ENCODE data around the gene LMF2.
"Not testable (repeated sequence)": the region's sequence is repeated elsewhere in the genome, so short reads cannot be mapped to it uniquely, and the experiment has no call there.

LMF2 gene

DNA sequence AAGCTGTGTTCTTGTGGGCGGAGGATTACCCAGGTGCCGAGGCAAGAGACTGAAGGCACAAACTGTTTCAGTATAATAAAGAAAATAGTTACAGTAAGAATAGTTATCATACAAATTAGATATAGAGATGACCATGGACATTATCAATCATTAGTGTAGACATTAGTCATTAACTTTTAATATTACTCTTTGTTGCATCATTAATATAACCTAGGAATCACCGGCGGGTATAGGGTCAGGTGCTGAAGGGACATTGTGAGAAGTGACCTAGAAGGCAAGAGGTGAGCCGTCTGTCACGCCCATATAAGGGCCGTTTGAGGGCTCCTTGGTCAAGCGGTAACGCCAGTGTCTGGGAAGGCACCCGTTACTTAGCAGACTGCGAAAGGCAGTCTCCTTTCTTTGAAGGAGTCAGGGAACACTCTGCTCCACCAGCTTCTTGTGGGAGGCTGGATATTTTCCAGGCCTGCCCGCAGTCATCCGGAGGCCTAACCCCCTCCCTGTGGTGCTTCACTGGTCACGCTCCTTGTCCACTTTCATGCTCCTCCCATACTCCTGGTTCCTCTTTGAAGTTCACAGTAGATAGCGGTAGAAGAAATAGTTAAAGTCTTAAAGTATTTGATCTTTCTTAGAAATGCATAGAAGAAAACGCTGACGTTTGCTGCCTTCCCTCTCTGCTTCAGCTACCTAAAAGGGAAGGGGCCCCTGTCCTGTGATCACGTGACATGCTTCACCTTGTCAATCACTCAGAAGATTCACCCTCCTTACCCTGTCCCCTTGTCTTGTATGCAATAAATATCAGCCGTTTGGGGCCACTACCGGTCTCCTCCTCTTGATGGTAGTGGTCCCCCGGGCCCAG is 26.6 kb upstream of the LMF2 start:
- DNase-seq: not testable (repeated sequence)

DNA sequence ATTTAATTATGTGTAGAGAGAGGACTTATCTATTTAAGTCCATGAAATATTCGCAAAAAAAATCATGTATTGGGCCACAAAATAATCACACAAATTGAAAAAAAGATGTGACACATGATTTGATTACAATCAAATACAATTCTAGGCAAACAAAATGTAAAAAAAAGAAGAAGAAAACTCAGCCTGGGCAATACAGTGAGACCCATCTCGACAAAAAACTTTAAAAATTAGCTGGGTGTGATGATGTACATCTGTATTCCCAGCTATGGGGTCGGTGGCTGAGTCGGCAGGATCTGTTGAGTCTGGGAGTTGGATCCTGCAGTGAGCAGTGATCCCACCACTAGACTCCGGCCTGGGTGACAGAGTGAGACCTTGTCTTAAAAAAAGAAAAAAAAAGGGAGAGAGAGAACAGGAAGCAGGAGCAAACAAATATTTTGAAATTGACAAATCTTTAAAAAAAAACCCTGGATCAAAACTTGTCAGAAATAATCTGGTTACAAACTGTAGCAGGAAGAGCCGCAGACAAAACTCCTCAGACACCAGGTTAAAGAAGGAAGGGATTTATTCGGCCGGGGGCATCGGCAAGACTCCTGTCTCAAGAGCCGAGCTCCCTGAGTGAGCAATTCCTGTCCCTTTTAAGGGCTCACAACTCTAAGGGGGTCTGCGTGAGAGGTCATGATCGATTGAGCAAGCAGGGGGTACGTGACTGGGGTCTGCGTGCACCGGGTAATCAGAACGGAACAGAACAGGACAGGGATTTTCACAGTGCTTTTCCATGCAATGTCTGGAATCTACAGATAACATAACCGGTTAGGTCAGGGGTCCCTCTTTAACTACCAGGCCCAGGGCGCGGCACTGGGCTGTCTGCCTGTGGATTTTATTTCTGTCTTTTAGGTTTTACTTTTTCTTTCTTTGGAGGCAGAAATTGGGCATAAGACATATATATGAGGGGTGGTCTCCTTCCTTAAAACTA is 25.6 kb upstream of the LMF2 start:
- no peak for DNase-seq

DNA sequence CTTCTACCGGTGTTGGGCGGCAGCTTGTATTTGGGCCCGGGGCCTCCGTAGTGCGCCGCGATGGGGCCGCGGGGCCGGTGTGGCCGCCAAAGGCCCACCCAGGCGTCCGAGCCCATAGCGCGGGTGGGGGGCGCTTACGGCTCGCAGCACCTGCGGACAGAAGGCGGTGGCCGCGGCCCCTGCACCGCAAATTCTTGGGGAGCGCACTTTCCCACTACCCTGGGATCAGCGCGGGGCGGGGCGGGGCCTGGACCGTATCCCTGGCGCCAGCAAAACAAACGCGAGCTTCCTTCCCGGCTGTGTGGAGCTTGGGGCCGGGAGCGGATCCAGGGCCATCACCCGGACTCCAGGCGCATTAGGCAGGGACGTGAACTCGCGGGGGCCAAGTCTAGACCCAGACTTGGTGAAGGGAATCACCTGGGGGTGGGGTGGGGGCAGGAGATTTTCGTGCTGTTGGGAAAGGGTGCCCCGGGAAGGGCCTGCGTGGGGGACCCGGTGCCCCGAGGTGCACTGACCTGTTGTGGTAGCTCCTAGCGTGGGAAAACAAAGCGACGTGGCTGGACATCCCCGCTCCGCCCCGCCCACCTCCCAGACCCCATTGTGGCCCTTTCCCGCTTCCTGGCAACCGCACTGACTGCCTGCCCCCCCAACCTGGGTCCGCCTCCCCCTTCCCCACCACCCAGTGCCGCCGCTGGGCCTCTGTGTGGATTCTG is 24.6 kb upstream of the LMF2 start:
- DNase-seq: peak; percentile 83

DNA sequence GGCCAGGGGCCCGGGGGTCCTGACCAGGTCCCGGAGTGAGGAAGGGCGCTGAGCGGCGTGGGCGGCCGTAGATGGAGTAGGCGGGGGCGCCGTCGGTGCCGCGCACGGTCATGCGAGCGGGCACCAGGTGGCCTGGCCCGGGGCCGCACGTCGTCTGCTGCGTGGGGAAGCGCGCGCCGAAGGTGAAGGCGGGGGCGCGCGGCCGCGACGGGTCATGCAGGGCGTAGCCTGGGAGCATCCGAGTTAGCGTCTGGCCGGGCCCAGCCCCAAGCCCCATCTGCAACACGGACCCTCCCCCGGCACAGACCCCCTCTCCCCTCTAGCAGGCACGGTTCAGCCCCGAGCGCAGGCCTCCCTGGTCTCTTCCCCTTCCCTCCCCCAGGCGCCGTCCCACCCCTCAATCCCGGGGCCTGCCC is 24.1 kb upstream of the LMF2 start:
- no peak for DNase-seq

DNA sequence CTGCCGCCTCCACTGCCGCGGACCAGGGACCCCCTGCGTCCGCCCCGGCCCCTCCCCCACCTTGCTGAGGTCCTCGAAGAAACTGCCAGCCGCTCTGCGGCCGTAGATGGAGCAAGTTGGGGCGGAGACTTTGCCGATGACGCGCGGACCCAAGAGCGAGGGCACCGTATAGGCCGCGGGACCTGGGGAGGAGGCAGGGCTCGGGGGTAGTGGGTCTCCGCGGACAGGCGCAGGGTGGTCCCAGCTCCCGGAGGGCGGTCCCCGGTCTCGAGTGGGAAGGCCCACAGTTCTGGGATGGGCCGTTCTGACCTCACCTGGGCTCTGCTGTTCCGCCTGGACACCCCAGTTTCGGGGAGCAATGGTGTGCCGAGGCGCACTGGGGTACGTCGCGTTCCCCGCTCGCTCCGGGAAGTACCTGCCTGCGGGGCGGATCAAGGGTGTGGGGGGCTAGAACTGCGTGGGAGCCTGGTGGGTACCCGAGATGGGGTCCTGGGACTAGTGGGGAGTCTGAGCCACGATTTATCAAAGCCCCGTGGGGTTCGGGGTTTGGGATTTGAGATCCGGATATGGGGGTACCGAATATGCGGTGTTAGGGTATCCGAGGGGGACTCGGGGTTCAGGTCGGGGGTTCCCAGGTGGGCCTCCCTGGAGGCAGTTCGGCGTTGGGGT is 23.5 kb upstream of the LMF2 start:
- peak; percentile 70 for DNase-seq

DNA sequence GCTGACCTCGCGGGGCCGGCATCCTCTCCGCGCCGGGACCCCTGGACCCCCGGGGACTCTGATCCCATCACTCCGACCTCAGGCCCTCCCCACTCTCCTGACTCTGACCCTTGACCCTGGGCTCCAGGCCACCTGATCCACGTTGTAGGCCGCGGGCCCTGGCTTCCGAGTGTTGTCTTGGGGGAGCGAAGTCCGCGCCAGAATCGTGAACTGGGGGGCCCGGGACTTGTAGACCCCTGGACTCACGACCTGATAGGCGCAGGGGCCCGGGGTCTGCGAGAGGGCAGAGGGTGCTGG is 23.0 kb upstream of the LMF2 start:
- peak; percentile 53 for DNase-seq

DNA sequence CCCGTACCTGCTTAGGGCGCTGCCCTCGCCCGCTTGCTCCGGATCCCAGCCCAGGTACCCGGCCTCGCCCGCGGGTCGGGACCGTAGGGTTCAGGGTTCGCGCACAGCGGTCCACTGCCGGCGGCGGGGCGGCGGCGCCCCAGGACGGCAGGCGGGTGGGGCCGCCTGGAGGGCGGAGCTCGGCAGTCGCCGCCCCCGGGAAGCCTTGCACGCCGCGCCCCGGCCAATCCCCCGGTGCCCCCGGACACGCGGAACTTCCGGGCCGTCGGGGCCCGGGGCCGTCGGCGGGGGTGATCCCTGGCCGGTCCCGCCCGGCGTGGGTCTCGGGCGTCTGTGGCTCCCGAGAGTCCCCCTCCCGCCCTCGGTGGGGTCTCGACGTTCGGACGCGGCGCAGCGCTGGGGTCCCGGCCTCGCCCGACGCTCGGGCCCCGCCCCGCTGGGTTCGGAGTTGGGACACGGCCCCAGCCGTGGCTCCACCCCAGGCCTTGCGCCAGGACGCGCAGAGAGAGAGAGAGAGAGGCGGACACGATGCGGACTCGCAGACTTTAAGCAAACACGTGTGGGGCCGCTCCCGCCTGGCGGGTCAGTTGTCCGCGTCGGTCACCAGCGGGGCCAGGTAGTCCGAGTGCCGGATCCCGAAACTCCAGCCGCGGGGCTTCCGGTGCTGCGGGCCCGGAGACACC is 22.5 kb upstream of the LMF2 start, which contains the start of gene TYMP:
TSS of gene TYMP (minus strand) at position 116 of the 683 bp plus-strand sequence. CDS start 303 bp downstream, outside the sequence.
- DNase-seq: peak; percentile 80

DNA sequence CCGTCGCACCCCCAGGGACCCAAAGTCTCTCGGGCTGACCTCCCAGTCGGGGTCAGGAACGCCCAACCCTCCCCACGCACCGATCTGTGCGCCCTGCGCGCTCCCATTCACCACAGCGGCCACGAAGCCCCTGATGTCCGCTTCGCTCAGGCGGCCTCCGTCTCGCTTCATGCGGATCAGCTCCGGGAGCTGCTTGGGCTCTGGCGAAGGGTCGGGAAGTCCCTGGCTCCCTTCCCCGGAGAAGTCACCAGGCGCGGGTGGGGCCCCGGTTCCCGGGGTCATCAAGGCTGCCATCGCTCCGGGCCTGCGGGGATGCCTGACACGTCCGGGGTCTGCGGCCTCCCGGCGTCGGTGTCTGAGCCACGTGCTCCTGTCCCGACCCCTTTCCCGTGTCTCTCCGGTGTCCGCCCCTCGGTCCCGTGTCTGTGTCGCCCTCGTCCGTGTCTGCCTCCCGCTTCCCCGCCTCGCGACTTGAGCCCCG is 22.0 kb upstream of the LMF2 start:
- DNase-seq: peak; percentile 59

DNA sequence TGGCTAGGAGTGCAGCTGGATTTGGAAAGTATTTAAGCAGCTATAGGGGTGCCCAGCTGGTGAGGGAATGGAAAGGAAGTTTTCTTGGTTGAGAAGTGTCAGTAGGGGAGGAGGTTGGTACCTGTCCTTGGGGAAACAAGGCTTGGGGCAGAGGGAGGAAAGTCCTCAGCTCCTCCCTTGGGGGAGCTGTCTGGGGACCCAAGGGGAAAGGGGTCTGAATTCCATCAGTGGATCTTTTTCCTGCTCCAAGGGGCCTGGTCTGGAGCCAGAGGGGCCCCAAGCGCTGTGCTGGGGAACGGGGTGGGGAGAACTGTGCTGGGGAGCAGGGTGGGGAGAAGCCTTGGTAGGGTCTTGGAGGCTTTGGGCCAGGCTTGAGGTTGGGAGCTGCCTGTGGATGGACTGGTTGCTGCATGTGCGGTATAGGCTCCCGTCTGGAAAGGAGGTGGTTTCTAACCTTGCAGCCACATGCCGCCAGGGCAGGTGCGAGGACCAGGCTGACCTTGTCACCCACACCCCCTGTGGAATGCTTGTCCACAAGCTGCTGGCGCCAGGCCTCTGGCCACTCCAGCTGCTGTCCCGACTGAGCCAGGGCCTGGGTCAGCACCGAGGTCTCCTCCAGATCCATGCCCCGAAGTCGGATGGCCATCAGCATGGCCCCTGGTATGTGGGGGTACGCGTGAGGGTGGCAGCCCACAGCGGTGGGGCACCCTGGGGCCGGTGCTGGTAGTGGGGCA is 21.3 kb upstream of the LMF2 start:
- no peak for DNase-seq

DNA sequence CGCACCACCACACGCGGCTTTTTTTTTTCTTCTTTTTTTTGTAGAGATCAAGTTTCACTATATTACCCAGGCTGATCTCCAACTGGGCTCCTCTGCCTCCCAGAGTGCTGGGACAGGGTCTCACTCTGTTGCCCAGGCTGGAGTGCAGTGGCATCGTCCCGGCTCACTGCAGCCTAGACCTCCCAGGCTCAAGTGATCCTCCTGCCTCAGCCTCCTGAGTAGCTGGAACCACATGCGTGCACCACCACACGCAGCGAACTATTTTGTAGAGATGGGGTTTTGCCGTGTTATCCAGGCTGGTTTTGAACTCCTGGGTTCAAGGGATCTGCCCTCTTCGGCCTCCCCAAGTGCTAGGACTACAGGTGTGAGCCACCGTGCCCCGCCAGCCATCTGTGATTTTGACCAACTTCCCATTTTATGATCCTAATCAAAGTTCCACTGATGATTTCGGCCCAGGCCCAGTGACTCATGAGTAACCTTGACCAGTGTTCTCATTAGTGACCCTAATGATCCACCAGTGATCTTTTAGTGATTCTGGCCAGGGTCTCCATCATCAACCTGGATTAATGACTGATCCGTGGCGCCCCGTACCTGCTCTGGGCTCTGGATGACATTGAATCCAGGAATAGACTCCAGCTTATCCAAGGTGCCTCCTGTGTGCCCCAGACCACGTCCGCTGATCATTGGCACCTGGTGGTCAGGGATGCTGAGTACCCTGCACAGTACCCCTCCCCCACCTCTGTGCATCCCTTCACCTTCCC is 20.6 kb upstream of the LMF2 start:
- DNase-seq: no peak

DNA sequence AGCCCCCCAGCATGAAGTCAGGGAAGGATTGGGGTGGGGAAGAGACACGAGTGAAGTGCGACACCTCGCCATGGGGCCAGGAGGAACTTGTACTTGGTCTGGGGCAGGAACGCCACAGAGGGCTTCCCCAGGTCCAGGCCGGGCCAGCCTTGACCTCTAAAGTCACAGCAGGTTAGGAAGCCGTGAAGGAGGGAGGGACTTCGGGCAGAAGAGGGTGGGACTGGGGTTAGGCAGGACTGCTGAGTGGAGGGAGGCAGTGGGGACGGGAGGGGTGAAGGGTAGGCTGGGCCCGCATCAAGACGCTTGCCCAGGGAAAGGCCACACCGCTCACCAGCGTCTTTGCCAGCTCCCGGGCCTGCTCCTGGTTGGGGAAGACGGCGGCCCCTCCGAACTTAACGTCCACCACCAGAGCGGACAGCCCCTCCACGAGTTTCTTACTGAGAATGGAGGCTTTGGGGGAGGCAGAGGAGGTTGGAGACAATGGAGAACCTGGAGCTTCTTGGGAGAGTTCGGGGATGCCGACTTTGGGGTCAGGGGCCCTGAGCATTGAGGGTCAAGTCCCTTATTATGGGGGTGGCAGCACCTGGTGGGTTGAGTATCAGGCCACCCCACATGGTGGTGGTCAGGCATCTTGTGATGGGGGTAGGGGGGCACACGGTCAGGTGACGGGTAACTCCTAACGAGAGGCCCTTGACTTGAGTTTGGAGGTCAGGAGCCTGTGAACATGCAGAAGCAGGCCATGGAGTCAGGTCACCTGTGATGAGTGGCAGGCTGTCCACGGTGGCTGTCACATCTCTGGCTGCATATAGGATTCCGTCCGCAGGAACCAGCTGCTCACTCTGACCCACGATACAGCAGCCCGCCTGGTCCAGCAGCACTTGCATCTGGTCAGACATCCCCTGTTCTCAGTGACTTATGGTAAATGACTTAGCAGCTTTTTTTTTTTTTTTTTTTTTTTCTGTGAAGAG is 19.6 kb upstream of the LMF2 start:
- peak; percentile 70 for DNase-seq

DNA sequence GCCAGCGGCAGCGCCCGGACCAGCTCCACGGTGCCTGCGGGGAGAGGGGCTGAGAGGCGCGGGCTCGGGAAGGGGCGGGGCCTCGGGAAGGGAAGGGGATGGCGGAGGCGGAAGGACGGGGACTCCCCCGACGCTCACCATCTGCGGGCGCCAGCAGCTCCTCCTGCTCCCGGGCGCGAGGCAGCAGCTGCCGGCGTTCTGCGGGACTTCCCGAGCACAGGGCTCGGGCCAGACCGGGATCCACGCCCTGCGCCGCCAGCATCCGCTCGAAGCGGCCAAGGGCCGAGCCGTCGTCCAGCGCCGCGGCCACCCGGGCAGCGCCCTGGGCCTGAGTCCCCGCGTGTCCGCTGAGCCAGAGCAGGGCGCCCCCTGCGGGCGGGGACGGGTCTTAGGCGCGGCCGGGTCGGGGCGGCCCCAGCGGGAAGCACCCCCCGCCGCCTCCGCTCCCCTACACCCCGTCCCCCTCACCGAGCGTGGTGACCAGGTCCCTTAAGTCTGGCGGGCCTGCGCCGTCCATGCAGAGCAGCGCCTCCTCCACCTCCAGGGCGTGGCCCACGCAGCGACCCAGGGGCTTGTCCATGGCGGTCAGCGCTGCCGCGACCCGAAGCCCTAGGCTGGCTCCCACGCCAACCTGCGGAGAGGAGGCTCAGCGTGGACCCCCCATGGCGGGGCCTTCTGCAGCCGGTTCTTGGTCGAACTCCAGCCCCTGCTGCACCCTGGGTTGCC is 18.8 kb upstream of the LMF2 start:
- DNase-seq: peak; percentile 90

DNA sequence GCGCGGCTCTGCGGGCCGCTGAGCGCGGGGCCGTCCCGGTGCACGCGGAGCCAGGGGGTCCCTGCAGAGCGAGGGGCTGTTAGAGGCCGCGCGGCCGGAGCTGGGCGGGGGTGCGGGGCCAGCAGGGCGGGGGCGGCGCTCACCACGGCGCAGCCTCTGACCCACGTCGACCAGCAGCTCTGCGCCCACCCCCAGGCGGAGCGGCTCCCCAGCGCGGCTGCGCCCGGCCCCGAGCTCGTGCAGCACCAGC is 18.3 kb upstream of the LMF2 start:
- DNase-seq: no peak

DNA sequence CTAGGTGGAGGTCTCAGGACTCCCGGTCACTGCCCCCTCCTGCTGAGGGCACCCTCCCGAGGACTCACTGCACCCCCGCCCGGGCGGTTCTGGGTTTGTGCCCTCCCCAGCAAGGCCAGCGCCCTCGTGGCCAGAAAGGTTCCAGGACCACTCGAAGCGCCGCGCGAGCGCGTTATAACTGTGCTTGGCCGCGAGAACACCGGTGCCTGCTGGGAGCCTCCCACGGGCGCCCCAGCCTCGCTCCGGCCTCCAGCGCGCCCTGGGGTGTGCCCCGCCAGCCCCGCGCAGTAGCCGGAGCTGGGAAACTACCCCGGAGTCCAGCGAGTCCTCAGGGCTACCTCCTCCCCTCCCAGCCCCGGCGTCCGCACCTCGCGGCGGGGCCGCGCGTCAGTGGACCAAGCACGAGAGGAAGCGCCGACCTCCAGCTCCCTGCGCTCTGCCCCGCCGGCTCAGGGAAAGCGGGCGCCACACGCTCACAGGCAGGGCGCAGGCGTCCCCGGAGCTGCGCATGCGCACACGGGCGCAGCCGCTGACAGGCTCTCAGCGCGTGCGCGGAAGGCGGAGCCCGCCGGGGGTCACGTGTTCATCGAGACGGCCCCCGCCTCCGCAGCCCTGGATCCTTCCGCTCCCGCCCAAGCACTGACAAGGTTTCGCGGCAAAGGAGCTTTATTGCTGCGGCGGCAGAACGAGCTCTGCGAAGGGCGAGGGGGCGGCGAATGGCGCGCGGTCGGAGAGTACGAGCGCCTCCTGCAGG is 17.8 kb upstream of the LMF2 start, which contains the start of gene SCO2:
TSS of gene SCO2 (minus strand) at position 495 of the 754 bp plus-strand sequence. CDS start 1,187 bp downstream, outside the sequence.
- peak; percentile 98 for DNase-seq

DNA sequence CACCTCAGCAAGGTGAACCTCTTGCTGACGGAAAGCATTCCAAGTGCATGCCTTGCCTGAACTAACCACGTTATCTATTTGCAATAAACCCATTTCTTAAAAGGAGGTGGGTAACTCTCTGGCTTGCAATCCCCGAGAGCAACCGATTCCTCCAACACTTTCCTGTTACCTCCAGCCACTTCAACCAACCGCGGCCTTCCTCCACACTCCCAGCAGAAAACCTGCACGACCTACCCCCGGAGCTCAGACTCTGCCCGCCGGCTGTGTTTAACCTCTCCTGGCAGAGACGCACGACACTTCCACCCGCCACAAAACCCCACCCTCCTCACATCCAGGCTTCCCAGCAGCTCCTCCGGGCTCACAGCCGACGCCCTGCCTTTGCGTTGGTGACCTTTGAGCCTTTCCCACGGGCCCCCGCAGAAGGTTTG is 17.2 kb upstream of the LMF2 start:
- DNase-seq: no peak

DNA sequence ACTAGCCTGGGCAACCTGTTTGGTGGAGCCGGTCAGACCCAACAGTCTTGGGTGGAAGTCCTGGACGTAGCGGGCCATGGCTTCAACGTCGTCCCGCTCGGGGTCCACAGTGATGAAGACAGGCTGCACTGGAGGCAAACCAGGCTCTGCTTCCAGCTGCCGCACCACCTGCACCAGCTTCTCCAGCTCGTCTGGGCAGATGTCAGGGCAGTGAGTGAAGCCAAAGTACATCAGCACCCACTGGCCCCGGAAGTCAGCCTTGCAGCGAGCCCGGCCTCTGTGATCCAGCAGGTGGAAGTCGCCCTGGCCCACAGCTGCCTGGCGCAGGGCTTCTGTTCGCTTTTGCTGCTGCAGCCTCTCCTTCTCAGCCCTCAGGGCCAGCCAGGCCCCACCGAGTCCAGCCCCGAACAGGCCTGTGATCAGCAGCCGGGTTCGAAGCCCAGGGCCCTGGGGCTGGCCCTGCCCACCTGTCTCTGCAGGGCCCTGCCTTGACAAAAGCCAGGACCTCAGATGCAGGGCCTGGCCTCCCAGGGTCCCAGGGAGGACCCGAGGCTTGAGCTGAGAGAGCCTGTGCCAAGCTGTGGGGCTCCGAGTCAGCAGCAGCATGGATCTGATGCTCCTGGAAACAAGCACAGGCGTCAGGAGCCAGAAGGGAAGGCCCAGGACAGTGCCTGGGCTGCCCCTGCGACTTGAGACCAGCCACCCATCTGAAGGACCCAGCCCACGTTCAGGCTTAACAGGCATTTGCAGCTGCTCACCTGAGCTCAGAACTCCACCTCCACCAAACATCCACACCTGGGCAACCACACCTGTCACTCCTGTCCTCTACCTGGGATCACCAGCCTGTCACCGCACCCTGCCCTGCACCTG is 16.5 kb upstream of the LMF2 start:
- DNase-seq: no peak

DNA sequence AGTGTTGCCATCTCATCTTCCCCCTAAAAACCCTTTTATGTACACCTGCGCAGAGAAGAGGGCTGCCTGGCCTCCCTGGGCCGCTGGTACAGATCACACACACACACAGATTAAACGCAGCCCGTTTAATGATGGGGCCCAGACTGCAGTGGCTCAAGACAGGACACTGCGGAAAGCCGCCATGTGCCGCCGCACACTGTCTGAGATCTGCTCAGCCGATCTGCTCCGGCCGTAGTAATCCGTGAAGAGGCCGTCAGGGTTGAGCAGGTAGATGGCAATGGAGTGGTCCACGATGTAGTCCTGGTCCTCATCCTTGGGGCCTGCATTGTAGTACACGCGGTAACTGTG is 15.9 kb upstream of the LMF2 start:
- DNase-seq: no peak
